ENCODE results near the gene PIK3R5.

The PIK3R5 gene

GRCh38 chr17:8893621-8894201 lies 71.8 kb downstream of the PIK3R5 start:
- no peak overlapping the region for H3K4me3 ChIP-seq (ENCODE audit: low read depth, low read length)
- no peak for TF ChIP-seq MAX (IDR thresholded peaks at IDR 0.05; ENCODE audit: low read depth, low read length)
- no peak for TF ChIP-seq MYC (IDR thresholded peaks at IDR 0.05; ENCODE audit: low read depth, low read length)
- no peak for TF ChIP-seq POLR2A (IDR thresholded peaks at IDR 0.05; ENCODE audit: extremely low read depth, insufficient read length)
- no peak for TF ChIP-seq CTCF (IDR thresholded peaks at IDR 0.05; ENCODE audit: low read depth, low read length)
- DNase-seq (ENCODE audit: low read depth), result no peak

DNA sequence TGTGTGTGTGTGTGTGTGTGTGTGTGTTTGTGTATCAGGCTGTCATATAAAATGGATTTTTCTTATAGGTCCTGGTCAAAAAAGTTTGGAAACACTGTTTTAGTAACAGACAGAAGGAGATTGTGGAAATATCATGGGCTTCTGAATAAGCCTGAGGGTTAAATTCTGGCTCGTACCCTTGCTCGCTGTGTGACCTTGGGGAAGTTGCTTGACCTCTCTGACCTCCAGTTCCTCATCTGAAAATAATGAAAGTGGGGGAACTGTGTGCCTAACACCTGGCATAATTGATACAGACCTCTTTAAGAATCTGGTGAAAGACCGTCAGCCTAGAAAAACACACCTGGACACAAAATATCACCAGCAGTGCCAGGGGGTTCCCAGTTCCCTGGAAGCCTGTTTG lies 72.4 kb downstream of the PIK3R5 start:
- DNase-seq (ENCODE audit: low read depth), result no peak
- no peak overlapping the region for H3K4me3 ChIP-seq (ENCODE audit: low read depth, low read length)
- TF ChIP-seq MAX (IDR thresholded peaks at IDR 0.05; ENCODE audit: low read depth, low read length), result no peak
- TF ChIP-seq POLR2A (IDR thresholded peaks at IDR 0.05; ENCODE audit: extremely low read depth, insufficient read length), result no peak
- no peak for TF ChIP-seq MYC (IDR thresholded peaks at IDR 0.05; ENCODE audit: low read depth, low read length)
- TF ChIP-seq CTCF (IDR thresholded peaks at IDR 0.05; ENCODE audit: low read depth, low read length), result no peak

- TF ChIP-seq MAX (IDR thresholded peaks at IDR 0.05; ENCODE audit: low read depth, low read length) (no peak), MYC (IDR thresholded peaks at IDR 0.05; ENCODE audit: low read depth, low read length) (no peak), POLR2A (IDR thresholded peaks at IDR 0.05; ENCODE audit: extremely low read depth, insufficient read length) (no peak), CTCF (IDR thresholded peaks at IDR 0.05; ENCODE audit: low read depth, low read length) (no peak)
- no peak for DNase-seq (ENCODE audit: low read depth)
- H3K4me3 ChIP-seq (ENCODE audit: low read depth, low read length), result no peak overlapping the region
Measured at GRCh38 chr17:8892338-8892690, 73.2 kb downstream of the PIK3R5 start.

DNA sequence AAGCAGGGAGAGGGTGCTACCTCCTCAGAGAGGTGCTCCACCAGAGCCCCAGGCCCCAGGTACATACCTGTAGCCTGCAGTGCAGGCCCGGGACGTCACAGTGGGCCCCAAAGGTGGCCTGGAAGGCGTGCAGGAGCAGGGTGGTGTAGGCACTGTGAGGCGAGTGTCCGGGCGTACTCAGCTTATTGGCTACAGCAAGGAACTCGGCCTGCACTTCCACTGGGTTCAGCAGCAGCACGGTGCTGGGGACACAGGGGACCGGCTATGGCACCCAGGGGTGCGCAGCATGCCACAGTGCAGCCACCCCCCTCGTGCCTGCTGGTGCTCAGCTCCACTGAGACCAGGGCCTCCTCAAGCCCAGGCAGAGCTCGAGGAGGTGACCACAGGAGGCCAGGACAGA lies 74.8 kb downstream of the PIK3R5 start:
- no peak overlapping the region for H3K4me3 ChIP-seq (ENCODE audit: low read depth, low read length)
- TF ChIP-seq POLR2A (IDR thresholded peaks at IDR 0.05; ENCODE audit: extremely low read depth, insufficient read length) (no peak), MYC (IDR thresholded peaks at IDR 0.05; ENCODE audit: low read depth, low read length) (no peak), MAX (IDR thresholded peaks at IDR 0.05; ENCODE audit: low read depth, low read length) (no peak)
- no peak for DNase-seq (ENCODE audit: low read depth)

GRCh38 chr17:8889458-8890210 lies 75.9 kb downstream of the PIK3R5 start:
- TF ChIP-seq MYC (IDR thresholded peaks at IDR 0.05; ENCODE audit: low read depth, low read length) (no peak), POLR2A (IDR thresholded peaks at IDR 0.05; ENCODE audit: extremely low read depth, insufficient read length) (no peak), CTCF (IDR thresholded peaks at IDR 0.05; ENCODE audit: low read depth, low read length) (no peak), MAX (IDR thresholded peaks at IDR 0.05; ENCODE audit: low read depth, low read length) (no peak)
- DNase-seq (ENCODE audit: low read depth), result no peak
- no peak overlapping the region for H3K4me3 ChIP-seq (ENCODE audit: low read depth, low read length)

DNA sequence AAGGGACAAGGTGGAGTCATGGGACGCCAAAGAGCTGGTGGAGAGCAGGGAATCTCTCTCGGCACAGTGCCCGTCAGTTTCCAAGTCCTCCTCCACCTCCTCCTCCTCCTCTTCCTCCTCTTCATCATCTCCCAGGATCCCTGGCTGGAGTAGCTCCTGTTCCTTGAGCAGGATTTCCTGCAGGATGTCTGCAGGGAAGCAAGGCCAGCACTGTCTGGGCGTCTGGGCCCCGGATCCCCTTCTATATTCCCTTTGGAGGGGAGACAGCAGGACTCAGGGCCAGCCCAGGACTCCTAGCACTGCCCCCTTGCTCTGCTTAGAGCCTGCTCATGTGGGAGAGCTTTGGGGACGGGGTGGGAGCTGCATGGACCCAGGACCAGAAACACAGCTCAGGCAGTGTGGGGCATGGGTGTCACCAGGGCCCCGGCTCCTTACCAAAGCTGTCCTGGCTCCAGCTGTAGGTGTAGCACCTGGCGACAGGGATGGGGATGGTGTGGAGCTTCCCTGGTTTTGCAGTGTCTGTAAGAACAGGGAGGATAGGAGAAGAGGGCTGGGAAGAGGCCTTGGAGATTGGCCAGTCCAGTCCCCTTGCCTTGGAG lies 76.7 kb downstream of the PIK3R5 start:
- H3K4me3 ChIP-seq (ENCODE audit: low read depth, low read length), result no peak overlapping the region
- TF ChIP-seq MAX (IDR thresholded peaks at IDR 0.05; ENCODE audit: low read depth, low read length) (no peak), CTCF (IDR thresholded peaks at IDR 0.05; ENCODE audit: low read depth, low read length) (no peak), POLR2A (IDR thresholded peaks at IDR 0.05; ENCODE audit: extremely low read depth, insufficient read length) (no peak)
- no peak for DNase-seq (ENCODE audit: low read depth)
